GM10847 (cell line): ENCODE results near the gene COMMD9.

Experiments used
- POLR2A ChIP-seq: IDR thresholded peaks from 2 replicates; pipeline ENCODE4 v1.6.1; 2011; ENCODE audit not compliant: insufficient read length; ENCODE audit errors: extremely low read depth

Gene COMMD9

DNA sequence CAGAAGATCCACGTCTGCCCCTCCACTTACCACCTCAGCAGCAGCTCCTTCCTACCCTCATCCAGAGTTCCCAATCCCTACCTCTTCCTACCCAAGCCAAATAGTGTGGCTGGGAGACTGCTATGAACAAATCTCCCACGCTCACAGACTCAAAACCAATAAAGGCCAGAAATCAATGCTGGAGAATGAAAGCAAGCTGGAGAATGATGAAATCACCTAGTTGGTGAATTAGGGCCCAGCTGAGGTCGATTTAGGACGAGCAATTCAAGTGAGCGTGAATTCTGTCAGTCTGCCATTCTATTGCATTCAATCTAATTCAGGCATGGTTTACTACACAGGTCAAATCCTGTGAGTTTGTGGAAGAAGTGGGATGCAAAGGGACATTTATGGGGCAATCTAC, 22.5 kb downstream of the COMMD9 start:
- no peak for TF ChIP-seq POLR2A

DNA sequence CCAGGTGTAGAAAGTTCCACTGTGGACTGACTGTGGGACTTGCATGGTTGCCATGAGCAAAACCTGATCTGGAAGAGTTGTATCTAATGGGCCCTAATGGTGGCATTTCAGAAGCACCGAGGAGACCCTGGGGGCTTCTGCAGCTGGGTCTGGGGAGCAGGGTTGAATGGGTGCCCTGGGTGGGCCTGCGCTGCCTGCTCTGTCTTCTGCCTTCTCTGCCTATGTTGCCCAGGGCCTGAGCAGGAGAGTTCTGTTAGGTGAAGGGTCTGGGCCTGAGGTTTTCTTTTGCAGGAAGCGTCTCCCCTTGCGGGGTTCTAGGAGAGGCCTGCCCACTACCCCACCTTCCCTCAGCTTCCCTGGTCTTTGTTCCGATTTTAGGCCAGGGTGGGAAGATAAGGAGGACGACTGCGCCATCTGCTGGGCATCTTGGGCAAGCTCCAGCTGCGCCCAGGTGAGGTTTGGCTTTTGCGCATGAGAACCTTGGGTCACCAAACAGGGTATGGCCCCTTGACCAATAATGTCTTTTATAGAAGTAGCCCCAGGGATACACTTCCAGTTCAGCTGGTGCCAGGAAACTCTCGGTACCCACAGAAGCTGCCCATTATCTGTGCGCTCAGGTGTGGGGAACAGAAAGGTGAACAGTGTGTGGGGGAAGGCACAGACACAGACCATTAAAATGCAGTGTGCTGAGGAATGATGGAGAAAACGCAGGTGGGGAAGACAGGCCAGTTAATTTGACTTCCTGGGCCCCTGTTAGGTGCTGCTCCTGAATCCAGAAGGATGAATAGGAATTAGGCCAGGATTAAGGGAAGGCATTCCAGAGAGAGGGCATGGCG, 23.2 kb downstream of the COMMD9 start:
- no peak for TF ChIP-seq POLR2A

DNA sequence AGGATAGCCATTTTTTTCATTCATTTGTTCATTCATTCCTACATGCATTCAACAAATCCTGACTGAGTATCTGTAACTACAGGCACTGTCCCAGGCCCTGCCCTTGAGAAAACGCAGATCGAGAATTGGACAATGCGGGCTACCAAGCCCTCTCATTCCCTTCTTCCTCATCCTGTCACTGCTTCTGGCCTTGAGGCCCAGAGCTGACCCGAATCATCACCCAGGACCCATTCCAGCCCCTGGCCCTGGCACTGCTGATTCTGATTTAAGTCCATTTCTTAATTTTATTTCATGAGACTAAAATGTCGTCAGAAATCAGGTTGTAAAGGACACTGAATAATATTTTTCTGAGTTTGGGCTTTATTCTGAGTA, 24.3 kb downstream of the COMMD9 start:
- TF ChIP-seq POLR2A = no peak

DNA sequence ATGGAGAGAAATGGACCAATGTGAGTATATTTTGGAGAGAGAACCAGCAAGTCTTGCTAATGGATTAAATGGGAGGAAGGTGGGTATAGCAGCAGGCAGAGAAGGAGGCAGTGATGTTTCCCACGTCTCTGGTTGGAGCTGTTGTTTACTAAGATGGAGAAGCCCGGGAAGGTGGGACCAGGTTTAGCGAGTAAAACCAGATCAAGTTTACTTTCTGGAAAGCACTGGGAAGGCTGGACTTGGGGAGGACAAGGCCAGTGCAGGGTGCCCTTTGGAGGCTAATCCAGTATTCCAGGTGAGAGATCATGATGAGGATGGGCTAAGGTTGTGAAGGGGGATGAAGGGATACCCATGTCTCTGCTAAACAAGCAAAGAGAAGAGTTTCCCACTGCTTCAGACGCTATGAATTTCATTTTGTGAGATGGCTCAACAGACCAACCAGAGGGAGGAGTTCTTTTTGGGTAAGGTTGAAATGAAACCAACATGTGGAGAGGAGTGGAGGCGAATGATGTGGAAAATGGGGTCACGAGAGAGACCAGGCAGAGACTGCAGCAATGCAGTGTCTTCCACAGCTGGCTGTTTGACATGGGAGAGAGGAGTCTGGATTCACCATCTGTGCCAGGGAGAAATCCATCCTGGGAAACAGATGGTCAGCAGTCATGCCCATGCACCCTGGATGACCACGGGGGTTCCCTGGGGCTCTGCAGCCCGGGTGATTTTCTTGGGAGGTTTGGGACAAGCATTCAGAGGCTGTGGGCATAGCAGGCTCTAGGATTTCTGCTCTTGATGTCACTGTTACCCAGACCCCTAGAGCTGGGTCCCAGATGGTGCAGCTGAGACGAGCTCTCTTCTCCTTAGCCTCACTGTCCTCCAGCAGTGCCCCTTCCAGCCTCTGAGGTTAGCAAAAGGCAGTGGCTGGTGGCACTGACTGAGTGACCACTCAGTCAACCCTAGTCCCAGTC, 24.9 kb downstream of the COMMD9 start:
- TF ChIP-seq POLR2A = no peak

DNA sequence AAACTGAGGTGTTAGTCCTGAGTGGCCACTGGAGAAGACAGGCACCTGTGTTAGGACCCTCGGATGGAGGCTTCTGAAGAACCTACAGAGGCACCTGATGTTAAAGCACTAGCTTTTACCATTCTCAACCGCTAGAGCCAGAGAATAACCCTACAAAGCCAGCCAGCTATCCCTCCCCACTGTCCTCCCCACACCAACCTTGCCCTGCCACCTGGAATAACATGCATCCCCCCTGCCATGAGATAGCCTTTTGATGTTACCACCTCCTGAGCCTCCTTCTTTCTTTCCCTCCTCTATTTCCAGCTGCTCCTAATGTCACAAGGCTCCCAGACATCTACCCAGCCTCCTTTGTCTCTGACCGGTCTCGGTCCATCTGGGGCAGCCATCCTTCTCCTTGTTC, 28.1 kb downstream of the COMMD9 start:
- TF ChIP-seq POLR2A = no peak

DNA sequence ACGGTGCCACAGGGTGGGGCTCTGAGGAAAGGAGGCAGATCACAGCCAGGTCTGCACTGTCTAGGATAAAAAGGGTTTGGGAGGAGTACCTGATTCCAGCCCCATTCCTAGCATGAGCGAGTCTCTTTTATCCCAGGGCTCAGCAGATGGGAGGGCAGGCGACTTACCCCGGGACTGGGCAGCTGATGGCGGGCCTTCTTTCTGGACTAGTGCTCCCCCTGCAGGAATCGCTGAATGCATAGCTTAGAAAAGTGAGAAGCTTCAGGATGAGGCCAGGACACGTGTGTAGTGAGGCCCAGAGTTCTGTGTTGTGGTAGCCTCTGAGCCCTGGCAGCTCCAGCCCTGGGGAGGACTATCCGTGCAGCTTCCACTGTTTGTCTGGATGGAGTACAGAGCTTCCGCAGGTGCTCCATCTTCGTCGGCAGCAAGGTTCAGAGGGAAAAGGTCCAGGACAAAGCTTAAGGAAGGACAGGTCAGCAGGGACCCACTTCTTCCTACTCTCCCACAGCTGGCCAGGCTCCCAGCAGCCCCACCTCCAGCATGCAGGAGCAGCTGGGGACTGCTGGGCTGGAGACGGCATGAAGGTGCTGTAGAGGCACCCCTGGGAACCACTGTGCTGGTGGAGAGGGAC, 30.4 kb downstream of the COMMD9 start:
- TF ChIP-seq POLR2A = no peak

DNA sequence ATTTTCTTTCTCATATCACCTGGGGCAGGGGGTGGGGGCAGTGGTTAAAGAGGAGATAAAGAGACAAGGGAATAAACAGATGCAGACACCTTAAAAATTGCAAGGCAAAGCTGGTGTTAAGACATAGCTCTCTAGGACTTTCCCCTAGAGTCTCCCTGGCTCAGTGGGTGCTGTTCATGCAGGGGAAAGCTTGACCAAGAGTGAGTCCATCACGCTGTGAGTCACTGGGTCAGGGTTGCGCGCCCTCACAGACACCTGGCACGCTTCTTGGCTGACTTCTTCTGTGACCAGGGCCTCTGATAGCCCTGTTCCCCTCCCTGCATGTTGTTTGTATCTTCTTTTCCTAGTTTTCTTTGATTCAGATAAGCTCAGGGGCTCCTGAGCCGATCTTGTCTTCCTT, 31.9 kb downstream of the COMMD9 start:
- no peak for TF ChIP-seq POLR2A

DNA sequence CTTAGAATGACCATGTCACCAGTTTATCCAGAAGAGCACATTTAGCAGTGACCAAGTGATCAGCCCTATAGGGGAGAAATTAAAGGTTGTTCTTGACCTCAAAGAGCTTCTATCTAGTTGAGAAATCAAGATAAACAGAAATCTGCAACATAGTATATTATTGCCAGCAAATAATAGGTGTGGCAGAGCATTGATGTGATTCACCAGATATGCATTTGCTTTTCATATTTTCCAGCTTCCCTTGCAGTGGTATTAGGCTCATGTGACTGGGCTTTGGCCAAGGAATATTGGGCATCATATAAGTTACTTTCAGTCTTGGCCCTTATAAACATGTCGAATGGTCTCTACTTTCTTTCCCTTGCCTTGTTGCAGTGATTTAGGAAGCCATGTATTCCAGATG, 34.5 kb downstream of the COMMD9 start:
- no peak for TF ChIP-seq POLR2A

DNA sequence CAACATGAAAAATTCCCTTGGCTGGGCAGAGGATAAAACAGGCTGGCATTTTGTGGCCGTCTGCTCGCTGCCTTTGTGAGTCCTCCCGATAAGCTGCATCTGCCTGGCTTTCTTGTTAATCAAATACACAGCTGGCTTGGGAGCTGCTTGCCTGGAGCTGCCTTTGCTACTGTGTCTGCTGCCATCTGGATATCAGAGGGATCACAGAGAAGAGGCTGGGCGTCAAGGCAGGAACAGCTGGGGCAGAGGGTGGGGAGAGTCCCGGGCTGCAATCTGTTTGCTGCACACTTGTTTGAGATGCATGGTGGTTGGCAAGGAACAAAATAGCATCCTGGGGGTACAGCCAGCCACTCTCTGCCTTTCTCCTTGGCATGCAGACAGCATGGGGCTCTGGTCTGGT, 36.0 kb downstream of the COMMD9 start:
- TF ChIP-seq POLR2A = no peak

DNA sequence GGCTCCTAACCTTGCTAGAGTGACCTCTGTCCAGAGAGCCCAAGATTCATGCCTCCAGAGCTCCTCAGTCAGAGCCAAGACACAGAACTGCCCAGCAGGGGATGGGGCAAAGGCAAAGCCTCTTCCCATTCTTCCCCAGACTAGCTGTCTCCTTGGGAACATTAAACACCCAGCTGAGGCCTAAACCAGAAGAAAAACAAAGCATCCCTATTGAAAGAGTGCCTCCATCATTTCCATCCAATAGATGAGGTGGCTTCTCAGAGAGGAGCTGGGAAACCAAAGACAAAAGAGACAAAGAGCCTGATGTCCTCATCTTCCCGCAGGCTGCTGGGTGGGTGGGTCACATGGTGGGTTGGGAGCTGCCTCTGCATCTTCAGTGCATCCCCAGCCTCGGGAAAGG, 37.4 kb downstream of the COMMD9 start:
- TF ChIP-seq POLR2A = no peak

DNA sequence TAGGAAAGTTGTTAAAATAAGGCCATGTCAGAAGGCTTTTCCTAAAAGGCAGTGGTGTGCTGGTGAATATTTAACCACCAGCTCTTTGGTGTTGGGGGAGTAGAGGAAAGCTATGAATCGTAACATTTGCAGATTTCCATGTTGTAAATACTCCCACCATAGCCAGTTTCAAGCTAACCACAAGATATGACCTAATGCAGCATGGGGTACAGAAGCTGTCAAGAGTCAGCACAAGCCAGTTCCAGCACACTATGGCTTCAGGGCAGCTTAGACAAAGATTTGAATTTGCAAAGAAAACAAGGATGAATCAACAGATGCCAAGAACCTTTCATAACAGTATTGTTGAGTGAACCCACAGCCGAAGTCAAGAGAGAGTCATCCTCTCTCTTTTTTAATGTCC, 40.0 kb downstream of the COMMD9 start:
- TF ChIP-seq POLR2A = no peak

DNA sequence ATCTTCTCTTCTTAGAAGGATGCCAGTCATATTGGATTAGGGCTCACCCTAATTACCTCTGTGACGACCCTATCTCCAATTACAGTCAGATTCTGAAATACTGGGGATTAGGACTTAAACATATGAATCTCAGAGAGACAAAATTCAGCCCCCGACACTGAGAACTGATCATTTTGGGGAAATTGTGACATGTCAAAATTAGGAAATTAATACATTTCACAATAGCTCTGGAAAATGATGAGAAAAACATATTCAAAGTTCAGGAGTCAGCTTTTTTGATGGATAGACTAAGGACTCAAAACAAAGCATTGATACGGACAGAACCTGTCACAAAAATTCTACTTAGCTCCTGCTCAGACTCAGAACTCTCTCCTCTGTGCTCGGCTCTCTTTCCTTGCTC, 40.8 kb downstream of the COMMD9 start:
- no peak for TF ChIP-seq POLR2A

DNA sequence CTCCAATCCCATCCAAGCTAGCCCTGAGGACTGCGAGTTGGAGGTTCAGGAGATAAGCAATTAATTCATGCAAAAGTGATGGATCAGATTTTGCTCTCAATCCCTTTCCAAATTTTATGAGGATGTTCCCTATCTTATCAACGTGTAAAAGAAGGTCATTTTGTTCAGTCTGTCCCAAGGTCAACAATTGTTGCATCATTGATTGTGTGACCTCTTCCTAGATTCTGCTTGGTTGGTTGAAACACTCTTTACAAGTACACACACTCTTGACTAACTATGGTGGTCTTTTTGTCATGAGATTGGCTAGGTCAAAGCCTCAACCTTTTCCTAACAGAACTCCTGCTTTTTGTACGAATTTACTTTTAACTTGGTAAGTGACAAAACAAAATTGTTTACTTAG, 41.7 kb downstream of the COMMD9 start:
- no peak for TF ChIP-seq POLR2A

DNA sequence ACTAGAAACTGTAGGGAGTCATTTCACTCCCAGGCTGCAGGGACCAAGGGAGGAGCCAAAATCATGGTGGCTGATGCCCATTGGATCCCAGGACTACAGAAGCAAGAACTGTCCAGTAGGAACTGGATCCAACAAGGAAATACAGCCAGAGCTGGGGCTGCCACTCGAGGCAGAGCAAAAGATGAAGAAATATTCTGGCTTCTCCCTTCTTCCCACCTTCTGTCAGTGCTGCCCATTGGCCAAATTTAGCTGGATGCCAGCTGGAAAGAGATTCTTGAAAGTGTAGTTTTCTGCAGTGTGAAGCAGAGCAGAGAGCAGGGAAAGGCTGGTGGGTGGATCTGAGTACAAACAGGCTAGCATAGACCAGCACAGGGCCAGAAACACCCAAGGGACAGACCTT, 45.6 kb downstream of the COMMD9 start:
- TF ChIP-seq POLR2A = no peak

DNA sequence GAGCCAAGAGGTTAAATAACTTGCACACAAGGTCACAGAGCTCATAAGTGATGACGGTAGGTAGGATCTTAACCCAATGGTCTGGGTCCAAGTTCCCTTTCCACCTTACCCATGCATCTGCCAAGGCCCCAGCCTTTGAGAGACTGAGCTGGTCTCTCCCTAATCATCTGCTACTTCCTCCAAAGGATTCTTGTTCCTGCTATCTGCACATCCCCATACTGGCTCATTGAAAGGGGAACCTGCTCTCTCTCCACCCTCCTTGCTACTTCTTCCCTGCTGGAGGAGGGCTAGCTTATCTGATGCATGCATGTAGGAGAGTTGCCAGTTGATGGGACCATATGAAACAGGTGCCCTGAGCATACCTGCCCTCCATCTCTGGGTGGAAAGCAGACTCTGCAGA, 47.7 kb downstream of the COMMD9 start:
- no peak for TF ChIP-seq POLR2A

DNA sequence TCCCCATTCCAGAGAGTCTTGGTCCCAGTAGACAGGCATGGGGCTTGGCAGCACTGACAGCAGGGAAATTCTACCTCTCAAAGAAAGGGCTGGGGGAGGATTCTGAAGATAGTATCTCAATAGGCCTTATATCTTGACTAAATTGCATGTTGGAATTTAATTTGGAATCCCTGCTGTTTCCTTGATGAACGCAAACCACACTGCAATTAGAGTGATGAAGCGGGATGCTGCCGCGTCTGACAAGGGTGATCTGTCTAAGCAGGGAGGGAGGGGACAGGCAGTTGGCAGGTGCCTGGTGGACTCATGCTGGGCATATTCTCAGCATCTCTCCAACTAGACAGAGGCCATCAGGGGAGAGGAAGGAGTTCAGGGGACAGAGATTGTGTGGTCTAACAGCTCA, 48.4 kb downstream of the COMMD9 start:
- no peak for TF ChIP-seq POLR2A
